ENCODE measurements around the gene ACVR2A. TPM values are rescaled to one million over a fixed set of nuclear protein-coding genes. Genes with fewer than 3 reads are reported as not detected.

Gene ACVR2A
- total RNA-seq, 1 donor = 42.9 TPM

DNA sequence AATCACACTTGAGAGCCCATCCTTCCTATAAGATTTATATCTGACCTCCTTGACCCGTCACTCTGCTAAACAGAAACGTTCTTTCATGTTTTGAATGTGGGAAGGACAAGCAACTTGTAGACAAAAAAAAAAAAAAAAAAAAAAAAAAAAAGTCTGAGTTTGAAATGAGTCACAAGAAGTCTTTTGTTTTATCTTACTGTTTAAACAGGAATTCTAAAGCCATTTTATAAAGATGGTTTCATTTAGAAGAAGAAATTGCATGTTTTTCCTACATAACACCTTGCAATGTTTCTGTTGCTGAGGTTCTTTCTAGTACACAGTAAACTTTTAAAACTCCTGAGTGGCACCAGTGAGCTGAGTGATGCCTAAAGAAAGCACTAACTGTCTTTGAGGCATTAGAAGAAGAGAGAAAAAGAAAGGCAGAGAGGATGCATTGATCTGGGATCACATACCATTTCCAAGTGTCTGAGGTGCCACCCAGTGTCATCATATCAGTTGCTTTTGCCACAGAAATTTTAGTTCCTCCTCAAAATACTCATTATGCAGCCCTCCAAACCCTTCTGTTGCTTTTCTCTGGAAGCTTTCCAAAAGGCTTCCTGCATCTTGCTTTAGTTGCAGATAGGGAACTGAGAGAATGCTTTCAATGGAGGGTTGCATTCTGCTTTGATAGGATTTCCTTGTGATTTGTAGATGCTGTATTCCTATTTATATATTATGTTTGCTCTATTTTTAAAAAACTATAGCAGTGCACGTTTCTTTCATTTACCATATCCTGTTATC is 69.1 kb downstream of the ACVR2A start:
- DNase-seq (ENCODE audit: low read depth) = peak; percentile 49
- no peak for TF ChIP-seq CTCF (IDR thresholded peaks at IDR 0.05; ENCODE audit: insufficient read depth, low read length)
- H3K4me3 ChIP-seq (ENCODE audit: low read depth, low read length) = no peak overlapping the region

- no peak for DNase-seq (ENCODE audit: low read depth)
- TF ChIP-seq CTCF (IDR thresholded peaks at IDR 0.05; ENCODE audit: insufficient read depth, low read length) = no peak
- H3K4me3 ChIP-seq (ENCODE audit: low read depth, low read length) = no peak overlapping the region
Measured at GRCh38 chr2:147916067-147916466, 71.2 kb downstream of the ACVR2A start.

DNA sequence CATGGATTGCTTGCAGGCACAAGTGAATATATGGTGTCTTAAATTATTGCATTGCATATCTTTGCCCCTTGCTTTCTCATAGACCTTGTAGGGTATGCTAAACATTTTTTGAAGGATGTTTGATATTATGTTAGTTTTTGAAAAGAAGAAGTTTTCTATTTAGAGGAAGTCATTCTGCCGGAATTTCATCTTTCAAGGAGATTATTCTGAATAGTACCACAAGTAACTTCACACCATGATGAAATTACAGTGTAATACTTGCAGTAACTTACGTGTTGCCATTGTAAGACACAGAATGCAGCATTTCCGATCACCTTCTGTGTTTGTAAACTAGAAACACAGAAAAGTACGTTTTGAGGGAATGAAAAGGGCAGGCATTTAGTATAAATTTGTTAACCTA is 71.9 kb downstream of the ACVR2A start:
- DNase-seq (ENCODE audit: low read depth) = no peak
- no peak overlapping the region for H3K4me3 ChIP-seq (ENCODE audit: low read depth, low read length)
- TF ChIP-seq CTCF (IDR thresholded peaks at IDR 0.05; ENCODE audit: insufficient read depth, low read length) = no peak

- no peak for DNase-seq (ENCODE audit: low read depth)
- TF ChIP-seq CTCF (IDR thresholded peaks at IDR 0.05; ENCODE audit: insufficient read depth, low read length) = no peak
- H3K4me3 ChIP-seq (ENCODE audit: low read depth, low read length) = no peak overlapping the region
Measured at GRCh38 chr2:147917161-147917560, 72.3 kb downstream of the ACVR2A start.

DNA sequence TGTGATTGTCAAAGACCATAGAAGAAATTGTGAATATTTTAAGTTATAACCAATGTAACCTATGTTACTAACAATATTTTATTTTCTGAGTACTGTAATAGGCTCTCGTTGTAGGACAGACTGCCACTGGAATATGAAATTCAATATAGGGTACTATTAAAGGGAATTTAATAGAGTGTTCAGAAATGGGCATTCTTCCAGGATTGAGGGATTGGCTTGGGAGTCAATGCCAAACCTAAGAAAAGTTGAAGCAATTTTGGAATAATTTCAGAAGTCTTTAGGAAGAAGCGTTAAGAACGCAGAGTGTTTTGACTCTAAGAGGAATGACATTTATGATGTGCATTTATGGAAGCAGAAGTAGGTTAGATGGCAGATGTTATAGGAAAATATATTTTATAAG is 79.0 kb downstream of the ACVR2A start:
- TF ChIP-seq CTCF (IDR thresholded peaks at IDR 0.05; ENCODE audit: insufficient read depth, low read length) = no peak
- DNase-seq (ENCODE audit: low read depth) = peak; percentile 20
- no peak overlapping the region for H3K4me3 ChIP-seq (ENCODE audit: low read depth, low read length)

DNA sequence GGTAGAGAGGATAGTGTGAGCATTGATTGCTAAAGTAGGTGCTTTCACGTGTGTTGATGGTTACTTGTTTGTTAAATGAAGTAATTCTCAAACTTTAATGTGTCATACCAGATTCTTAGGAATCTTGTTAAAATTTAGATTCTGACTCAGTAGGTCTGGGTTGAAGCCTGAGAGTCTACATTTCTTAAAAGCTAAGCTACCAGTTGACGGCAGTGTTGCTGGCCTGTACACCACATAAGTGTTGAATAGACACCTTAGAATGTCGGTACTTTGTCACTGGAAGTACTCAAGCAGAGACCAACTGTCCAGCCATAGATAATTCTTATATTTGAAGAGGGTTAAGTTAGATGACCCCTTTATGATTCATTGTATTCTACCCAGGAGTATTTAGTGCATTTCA is 79.8 kb downstream of the ACVR2A start:
- no peak overlapping the region for H3K4me3 ChIP-seq (ENCODE audit: low read depth, low read length)
- TF ChIP-seq CTCF (IDR thresholded peaks at IDR 0.05; ENCODE audit: insufficient read depth, low read length) = no peak
- DNase-seq (ENCODE audit: low read depth) = no peak

GRCh38 chr2:147925886-147926285 is 81.1 kb downstream of the ACVR2A start:
- no peak for TF ChIP-seq CTCF (IDR thresholded peaks at IDR 0.05; ENCODE audit: insufficient read depth, low read length)
- peak; percentile 38 for DNase-seq (ENCODE audit: low read depth)

More at GRCh38 chr2:147925886-147926285, 81.1 kb downstream of the ACVR2A start:
- no peak overlapping the region for H3K4me3 ChIP-seq (ENCODE audit: low read depth, low read length)
